Fibroblast of villous mesenchyme (primary cell): Measurements from ENCODE around the gene TMEM270. TPM values are rescaled to one million over a fixed set of nuclear protein-coding genes. Genes with fewer than 3 reads are reported as not detected.

Source experiments
- DNase-seq: peaks from one replicate; pipeline ENCODE4 v3.0.0-alpha.2; 2010; ENCODE audit warnings: low read depth
- H3K4me3 ChIP-seq: 2 replicates; pipeline ENCODE4 v1.5.1; 2011; ENCODE audit warnings: low read depth, mild to moderate bottlenecking, low read length
- total RNA-seq: library from RNA; depleted of rRNA; stranded (reverse); fragments of >200 nt; gene quantifications from 2 replicates; pipeline ENCODE4 v1.2.3, GENCODE V29; 2012
- TF ChIP-seq, protein P1 (sequence below): IDR thresholded peaks from 2 replicates; pipeline ENCODE4 v1.5.1; 2012; ENCODE audit warnings: low read depth, mild to moderate bottlenecking, low read length; ENCODE audit not compliant: insufficient read depth

The TMEM270 gene
- total RNA-seq, 1 donor = not detected

DNA sequence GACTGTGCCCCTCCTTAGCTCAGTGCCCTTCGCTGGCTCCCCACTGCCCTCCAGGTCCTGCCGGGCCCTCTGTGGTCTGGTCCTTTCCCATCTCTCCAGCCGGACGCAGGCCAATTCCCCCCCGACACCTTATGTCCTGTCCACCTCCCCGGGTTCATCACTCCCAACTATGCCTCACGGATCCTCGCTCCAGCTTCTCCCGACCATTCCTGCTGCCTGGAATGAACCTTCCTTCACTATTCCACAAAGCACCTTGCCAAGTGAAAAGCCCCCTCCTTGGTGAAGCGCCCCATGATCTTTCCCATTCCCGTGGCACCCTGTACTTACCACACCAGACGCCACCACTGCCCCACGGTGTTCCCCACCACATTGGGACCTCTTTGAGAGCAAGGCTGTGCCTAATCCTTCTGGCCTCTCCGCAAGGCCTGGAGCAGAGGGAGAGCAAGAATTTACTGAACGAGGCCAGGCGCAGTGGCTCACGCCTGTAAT lies 47.2 kb downstream of the TMEM270 start:
- H3K4me3 ChIP-seq = no peak overlapping the region
- DNase-seq = no peak
- TF ChIP-seq, protein P1, sequence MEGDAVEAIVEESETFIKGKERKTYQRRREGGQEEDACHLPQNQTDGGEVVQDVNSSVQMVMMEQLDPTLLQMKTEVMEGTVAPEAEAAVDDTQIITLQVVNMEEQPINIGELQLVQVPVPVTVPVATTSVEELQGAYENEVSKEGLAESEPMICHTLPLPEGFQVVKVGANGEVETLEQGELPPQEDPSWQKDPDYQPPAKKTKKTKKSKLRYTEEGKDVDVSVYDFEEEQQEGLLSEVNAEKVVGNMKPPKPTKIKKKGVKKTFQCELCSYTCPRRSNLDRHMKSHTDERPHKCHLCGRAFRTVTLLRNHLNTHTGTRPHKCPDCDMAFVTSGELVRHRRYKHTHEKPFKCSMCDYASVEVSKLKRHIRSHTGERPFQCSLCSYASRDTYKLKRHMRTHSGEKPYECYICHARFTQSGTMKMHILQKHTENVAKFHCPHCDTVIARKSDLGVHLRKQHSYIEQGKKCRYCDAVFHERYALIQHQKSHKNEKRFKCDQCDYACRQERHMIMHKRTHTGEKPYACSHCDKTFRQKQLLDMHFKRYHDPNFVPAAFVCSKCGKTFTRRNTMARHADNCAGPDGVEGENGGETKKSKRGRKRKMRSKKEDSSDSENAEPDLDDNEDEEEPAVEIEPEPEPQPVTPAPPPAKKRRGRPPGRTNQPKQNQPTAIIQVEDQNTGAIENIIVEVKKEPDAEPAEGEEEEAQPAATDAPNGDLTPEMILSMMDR = no peak

DNA sequence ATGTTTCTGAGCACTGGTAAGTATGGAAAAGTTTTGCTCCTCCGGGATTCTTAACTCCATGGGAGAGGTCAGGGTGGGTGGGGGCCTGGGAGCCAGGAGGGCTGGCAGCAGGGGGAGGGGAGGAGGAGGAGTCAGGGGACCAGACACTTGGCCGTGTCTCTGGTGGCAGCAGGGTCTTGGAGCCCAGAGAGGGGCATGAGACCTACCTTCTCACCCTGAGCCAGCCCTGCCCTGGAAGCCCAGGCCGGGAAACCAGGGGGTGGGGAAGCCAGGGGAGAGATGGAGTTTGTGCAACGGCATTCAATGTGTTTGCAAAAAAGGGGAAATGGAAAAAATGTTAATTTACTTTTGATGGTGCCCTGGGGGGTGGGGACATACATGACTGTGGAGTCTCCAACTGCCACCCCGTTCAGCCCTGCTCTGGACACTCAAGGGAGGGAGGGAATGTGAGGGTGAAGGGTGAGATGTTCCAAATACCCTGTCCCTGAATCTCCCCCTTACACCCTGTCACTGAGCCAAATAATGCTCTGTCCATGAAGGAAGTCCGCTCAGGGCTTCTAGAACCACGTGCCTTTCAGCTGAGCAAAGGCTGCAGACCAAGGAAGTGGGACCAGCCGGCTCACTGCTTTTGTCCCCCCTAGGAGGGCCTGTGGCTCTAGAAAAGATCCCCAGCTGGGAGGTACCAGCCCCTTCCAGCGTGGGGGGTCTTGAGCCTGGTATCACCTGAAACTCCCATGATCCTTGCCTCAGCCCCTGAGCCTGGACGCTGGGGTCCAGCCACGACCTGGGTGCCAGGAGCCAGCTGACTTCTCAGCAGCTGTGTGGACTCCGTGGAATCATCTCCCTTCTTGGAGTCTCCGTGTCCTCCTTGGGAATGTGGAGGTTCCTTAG lies 48.3 kb downstream of the TMEM270 start:
- TF ChIP-seq, protein P1 = no peak
- no peak for DNase-seq

DNA sequence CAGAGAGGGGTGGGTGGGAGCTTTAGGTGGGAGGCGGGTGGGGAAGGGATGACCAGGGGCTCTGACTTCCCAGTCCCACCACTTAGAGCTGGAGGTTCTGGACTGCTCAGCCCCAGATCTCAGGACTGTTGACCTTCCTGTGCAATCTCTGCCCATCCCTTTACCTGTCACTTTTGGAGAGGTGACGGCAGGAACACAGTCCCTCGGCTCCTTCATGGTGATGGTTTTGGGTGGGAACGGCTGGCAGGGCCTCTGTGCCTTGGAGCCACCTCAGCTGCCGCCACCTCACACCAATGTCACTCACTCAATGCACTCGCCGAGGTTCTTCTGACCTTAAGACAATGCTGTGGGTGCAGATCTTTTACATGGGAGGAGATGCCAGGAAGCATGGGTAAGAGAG lies 49.0 kb downstream of the TMEM270 start:
- H3K4me3 ChIP-seq = no peak overlapping the region
- no peak for DNase-seq
- TF ChIP-seq, protein P1 = no peak

More for the DNA sequence above, 48.3 kb downstream of the TMEM270 start:
- H3K4me3 ChIP-seq = no peak overlapping the region

DNA sequence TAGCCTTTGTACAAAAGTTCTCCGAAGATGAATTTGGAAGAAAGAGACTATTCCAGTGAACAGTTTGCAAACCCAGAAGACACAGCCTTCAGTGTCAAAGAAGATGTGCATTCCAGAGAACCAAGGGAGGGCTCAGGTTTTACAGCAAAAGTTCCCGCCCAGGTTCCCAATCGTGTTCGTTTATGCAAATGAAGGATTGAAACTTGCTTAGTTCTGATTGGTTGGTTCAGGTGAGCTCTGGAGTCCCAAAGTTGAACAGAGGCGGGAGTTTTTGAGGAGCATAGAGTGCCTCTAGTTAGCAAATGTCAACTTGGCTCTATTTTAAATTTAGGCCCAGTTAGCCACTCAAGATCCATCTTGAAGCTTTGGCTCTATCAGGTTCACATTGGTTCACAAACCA lies 51.3 kb downstream of the TMEM270 start:
- TF ChIP-seq, protein P1 = no peak
- no peak overlapping the region for H3K4me3 ChIP-seq
- no peak for DNase-seq

Other genes with a start within 250 kb of the TMEM270 start
- gene MLXIPL, start 236.6 kb upstream of the TMEM270 start, total RNA-seq = not detected in 2 replicates
- gene VPS37D, start 193.3 kb upstream of the TMEM270 start, total RNA-seq = 3.0 and 4.2 TPM in 2 replicates
- 2.3 and 3.0 TPM in 2 replicates for gene DNAJC30, start 177.7 kb upstream of the TMEM270 start, total RNA-seq
- gene BUD23, start 177.6 kb upstream of the TMEM270 start, total RNA-seq = 38.0 and 39.7 TPM in 2 replicates
- 6.8 and 8.2 TPM in 2 replicates for gene STX1A, start 141.5 kb upstream of the TMEM270 start, total RNA-seq
- 8.2 and 11.9 TPM in 2 replicates for gene ABHD11, start 122.4 kb upstream of the TMEM270 start, total RNA-seq
- not detected in 2 replicates for gene CLDN3, start 90.9 kb upstream of the TMEM270 start, total RNA-seq
- under 0.01 and 0.86 TPM in 2 replicates for gene CLDN4, start 30.2 kb upstream of the TMEM270 start, total RNA-seq
- gene METTL27, start 18.6 kb upstream of the TMEM270 start, total RNA-seq = 1.6 and 2.6 TPM in 2 replicates
- gene ELN, start 167.0 kb downstream of the TMEM270 start, total RNA-seq = under 0.01 and 0.64 TPM in 2 replicates
- gene LIMK1, start 222.6 kb downstream of the TMEM270 start, total RNA-seq = 44.9 and 50.6 TPM in 2 replicates